ENCODE measurements around the gene MTHFD2L.
A peak's percentile ranks its signal among the peaks of the same experiment; 100 is the strongest.
"Not testable (repeated sequence)": the region's sequence is repeated elsewhere in the genome, so short reads cannot be mapped to it uniquely, and the experiment has no call there.

MTHFD2L gene

GRCh38 chr4:74335341-74336021 is 177.6 kb downstream of the MTHFD2L start:
- TF ChIP-seq, protein P1, sequence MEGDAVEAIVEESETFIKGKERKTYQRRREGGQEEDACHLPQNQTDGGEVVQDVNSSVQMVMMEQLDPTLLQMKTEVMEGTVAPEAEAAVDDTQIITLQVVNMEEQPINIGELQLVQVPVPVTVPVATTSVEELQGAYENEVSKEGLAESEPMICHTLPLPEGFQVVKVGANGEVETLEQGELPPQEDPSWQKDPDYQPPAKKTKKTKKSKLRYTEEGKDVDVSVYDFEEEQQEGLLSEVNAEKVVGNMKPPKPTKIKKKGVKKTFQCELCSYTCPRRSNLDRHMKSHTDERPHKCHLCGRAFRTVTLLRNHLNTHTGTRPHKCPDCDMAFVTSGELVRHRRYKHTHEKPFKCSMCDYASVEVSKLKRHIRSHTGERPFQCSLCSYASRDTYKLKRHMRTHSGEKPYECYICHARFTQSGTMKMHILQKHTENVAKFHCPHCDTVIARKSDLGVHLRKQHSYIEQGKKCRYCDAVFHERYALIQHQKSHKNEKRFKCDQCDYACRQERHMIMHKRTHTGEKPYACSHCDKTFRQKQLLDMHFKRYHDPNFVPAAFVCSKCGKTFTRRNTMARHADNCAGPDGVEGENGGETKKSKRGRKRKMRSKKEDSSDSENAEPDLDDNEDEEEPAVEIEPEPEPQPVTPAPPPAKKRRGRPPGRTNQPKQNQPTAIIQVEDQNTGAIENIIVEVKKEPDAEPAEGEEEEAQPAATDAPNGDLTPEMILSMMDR (IDR thresholded peaks at IDR 0.05; ENCODE audit: low read length, missing control alignments): no peak
- no peak overlapping the region for H3K4me3 ChIP-seq (replicated peaks; ENCODE audit: low read depth, low read length)
- no peak for DNase-seq (ENCODE audit: low read depth)

DNA sequence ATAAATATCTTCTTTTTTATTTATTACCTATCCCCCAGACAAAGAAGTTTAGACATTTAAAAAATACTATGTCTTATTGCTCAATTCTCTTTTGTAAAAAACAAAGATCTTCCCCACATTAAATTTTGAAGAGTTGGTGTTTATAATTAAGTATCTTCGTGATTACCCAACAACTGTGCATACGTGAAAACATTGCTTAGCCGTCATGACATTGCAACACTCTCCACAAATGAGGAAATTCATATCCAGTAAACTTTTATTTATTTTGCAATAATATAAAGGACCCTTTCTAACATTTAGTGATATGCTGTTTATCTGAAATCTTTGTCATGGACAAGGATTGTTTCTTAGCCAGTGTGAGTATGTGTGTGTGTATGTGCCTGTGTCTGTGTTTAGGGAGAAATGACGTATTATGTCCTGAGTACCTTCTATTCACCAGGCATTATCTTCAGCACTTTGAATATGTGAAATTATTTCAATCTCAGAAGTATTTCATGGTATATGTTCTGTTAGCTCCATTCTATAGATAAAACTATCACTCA is 180.9 kb downstream of the MTHFD2L start:
- no peak overlapping the region for H3K4me3 ChIP-seq (replicated peaks; ENCODE audit: low read depth, low read length)
- peak; percentile 33 for DNase-seq (ENCODE audit: low read depth)
- TF ChIP-seq, protein P1 (IDR thresholded peaks at IDR 0.05; ENCODE audit: low read length, missing control alignments): no peak

GRCh38 chr4:74339501-74339900 is 181.6 kb downstream of the MTHFD2L start:
- TF ChIP-seq, protein P1 (IDR thresholded peaks at IDR 0.05; ENCODE audit: low read length, missing control alignments): no peak
- no peak overlapping the region for H3K4me3 ChIP-seq (replicated peaks; ENCODE audit: low read depth, low read length)
- no peak for DNase-seq (ENCODE audit: low read depth)

DNA sequence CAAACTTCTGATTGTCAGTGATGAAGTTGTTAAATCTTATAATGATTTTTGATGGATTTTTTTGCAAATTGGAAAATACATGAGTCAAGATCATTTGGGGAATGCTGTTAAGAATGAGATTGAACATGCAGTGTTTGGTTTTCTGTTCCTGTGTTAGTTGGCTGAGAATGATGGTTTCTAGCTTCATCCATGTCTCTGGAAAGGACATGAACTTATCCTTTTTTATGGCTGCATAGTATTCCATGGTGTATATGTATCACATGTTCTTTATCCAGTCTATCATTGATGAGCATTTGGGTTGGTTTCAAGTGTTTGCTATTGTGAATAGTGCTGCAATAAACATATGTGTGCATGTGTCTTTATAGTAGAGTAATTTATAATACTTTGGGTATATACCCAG is 182.5 kb downstream of the MTHFD2L start:
- H3K4me3 ChIP-seq (replicated peaks; ENCODE audit: low read depth, low read length); DNase-seq (ENCODE audit: low read depth): not testable (repeated sequence)

DNA sequence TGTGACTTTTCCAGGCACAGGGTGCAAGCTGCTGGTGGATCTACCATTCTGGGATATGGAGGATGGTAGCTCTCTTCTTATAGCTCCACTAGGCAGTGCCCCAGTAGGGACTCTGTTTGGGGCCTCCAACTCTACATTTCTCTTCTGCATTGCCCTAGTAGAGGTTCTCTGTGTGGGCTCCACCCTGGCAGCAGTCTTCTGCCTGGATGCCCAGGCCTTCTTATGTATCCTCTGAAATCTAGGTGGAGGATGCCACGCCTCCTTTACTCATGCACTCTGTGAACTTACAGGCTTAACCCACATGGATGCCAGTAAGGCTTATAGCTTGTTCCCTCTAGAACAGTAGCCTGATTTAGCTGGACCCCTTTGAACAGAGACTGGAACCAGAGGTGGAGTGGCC is 186.1 kb downstream of the MTHFD2L start:
- H3K4me3 ChIP-seq (replicated peaks; ENCODE audit: low read depth, low read length): no peak overlapping the region
- no peak for DNase-seq (ENCODE audit: low read depth)
- TF ChIP-seq, protein P1 (IDR thresholded peaks at IDR 0.05; ENCODE audit: low read length, missing control alignments): no peak

All from fibroblast of pulmonary artery (primary cell).